ENCODE data around the gene ARFIP1. TPM values are rescaled to one million over a fixed set of nuclear protein-coding genes. Genes with fewer than 3 reads are reported as not detected.

Gene ARFIP1
- total RNA-seq, 1 donor = 61.3 TPM

DNA sequence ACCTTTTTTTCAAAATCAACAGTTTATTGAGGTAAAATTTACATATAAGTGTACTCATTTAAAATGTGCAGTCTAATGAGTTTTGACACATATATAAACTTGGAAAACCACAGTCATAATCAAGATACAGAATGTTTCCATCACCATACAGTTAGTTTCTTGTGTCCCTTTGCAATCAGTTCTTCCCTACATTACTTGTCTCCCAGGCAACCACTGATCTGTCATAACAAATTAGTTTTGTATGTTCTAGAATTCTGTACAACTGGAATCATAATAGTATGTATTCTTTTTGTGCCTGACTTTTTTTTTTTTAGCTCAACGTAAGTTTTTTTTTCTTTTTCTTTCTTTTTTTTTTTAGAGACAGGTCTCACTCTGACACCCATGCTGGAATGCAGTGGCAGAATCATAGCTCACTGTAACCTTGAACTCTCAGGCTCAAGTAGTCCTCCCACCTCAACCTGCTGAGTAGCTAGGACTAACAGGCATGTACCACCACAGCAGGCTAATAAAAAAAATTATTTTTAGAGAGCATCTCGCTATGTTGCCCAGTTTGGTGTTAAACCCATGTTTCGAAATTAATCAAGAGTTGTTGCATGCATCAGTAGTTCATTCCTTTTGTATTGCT lies 26.9 kb downstream of the ARFIP1 start:
- TF ChIP-seq, protein P1, sequence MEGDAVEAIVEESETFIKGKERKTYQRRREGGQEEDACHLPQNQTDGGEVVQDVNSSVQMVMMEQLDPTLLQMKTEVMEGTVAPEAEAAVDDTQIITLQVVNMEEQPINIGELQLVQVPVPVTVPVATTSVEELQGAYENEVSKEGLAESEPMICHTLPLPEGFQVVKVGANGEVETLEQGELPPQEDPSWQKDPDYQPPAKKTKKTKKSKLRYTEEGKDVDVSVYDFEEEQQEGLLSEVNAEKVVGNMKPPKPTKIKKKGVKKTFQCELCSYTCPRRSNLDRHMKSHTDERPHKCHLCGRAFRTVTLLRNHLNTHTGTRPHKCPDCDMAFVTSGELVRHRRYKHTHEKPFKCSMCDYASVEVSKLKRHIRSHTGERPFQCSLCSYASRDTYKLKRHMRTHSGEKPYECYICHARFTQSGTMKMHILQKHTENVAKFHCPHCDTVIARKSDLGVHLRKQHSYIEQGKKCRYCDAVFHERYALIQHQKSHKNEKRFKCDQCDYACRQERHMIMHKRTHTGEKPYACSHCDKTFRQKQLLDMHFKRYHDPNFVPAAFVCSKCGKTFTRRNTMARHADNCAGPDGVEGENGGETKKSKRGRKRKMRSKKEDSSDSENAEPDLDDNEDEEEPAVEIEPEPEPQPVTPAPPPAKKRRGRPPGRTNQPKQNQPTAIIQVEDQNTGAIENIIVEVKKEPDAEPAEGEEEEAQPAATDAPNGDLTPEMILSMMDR (IDR thresholded peaks at IDR 0.05; ENCODE audit: insufficient read depth, low read depth, low read length) = no peak
- no peak overlapping the region for H3K4me3 ChIP-seq (ENCODE audit: low read depth, low read length)
- no peak for DNase-seq (ENCODE audit: low read depth)

DNA sequence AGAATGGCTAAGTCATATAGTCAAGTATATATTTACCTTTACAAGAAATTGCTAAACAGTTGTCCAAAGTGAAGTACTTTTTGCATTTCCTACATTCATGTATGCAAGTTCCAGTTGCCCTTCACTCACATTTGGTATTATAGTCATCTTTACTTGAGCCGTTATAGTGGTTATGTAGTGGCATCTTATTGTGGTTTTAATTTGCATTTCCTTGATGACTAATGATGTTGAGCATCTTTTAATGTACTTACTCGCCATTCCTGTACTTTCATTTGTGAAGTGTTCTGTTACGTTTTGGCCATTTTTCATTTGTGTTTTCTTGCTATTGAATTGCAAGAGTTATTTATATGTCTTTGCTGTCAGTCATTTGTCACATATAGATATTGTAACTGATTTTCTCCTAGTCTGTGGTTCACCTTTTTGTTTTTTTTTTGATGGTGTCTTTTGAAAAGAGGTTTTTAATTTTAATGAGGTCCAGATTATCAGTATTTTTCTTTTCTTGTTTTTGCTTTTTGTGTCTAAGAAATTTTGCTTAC lies 27.6 kb downstream of the ARFIP1 start:
- TF ChIP-seq, protein P1 (IDR thresholded peaks at IDR 0.05; ENCODE audit: insufficient read depth, low read depth, low read length) = no peak
- DNase-seq (ENCODE audit: low read depth) = peak; percentile 33
- no peak overlapping the region for H3K4me3 ChIP-seq (ENCODE audit: low read depth, low read length)

- DNase-seq (ENCODE audit: low read depth) = no peak
- TF ChIP-seq, protein P1 (IDR thresholded peaks at IDR 0.05; ENCODE audit: insufficient read depth, low read depth, low read length) = no peak
- H3K4me3 ChIP-seq (ENCODE audit: low read depth, low read length) = no peak overlapping the region
These were observed 28.9 kb downstream of the ARFIP1 start for GRCh38 chr4:152808670-152809069.

DNA sequence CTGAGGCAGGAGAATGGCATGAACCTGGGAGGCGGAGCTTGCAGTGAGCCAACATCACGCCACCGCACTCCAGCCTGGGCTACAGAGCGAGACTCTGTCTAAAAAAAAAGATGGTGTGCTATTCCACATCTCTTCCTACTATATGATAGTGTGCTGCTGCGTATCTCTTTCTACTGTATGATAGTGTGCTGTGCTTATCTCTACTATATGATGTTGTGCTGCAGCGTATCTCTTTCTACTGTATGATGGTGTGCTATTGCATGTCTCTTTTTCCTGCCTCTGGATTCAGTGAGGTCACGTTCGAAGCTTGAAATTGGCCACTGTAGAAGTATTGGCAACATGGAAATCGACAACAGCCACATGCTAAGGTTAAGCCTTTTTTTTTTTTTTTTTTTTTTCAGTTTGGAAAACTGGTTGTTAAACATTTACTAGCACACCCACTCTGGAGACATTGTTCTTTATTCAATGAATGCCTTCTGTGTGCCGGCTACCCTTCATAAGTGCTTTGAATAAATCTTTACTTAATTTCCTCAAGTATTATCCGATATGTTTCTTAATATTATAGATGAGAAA lies 31.0 kb downstream of the ARFIP1 start:
- no peak for DNase-seq (ENCODE audit: low read depth)
- TF ChIP-seq, protein P1 (IDR thresholded peaks at IDR 0.05; ENCODE audit: insufficient read depth, low read depth, low read length) = no peak
- H3K4me3 ChIP-seq (ENCODE audit: low read depth, low read length) = no peak overlapping the region

GRCh38 chr4:152815078-152815477 lies 35.3 kb downstream of the ARFIP1 start:
- H3K4me3 ChIP-seq (ENCODE audit: low read depth, low read length) = no peak overlapping the region
- peak; percentile 63 for DNase-seq (ENCODE audit: low read depth)
- TF ChIP-seq, protein P1 (IDR thresholded peaks at IDR 0.05; ENCODE audit: insufficient read depth, low read depth, low read length) = no peak

DNA sequence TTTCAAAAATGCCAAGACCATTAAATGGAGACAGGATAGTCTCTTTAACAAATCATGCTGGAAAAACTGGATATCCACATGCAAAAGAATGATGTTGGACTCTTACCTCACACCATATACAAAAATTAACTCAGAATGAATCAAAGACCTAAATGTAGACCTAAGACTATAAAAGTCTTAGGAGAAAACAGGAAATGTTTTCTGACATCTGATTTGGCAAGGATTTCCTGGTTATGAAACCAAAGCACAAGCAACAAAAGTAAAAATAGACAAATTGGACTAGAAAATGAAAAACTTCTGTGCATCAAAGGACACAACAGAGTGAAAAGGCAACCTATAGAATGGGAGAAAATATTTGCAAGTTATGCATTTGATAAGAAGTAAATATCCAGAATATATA lies 37.6 kb downstream of the ARFIP1 start:
- DNase-seq (ENCODE audit: low read depth) = peak; percentile 57
- TF ChIP-seq, protein P1 (IDR thresholded peaks at IDR 0.05; ENCODE audit: insufficient read depth, low read depth, low read length) = no peak

More for the DNA sequence above, 37.6 kb downstream of the ARFIP1 start:
- H3K4me3 ChIP-seq (ENCODE audit: low read depth, low read length) = no peak overlapping the region
